Metanephros (tissue), 2 donors: Measurements from ENCODE around the gene GAGE12F. TPM values are rescaled to one million over a fixed set of nuclear protein-coding genes. Genes with fewer than 3 reads are reported as not detected.

Experiments
- small RNA-seq: library from RNA; depleted of rRNA; stranded (forward); fragments of <200 nt; gene quantifications from one replicate; pipeline ENCODE3, GENCODE V24; 2014; ENCODE audit warnings: low replicate concordance
- total RNA-seq: library from RNA; depleted of rRNA; stranded (reverse); fragments of >200 nt; gene quantifications from one replicate; pipeline ENCODE4 v1.2.3, GENCODE V29; 2014

The GAGE12F gene
- total RNA-seq, result not detected

GRCh38 chrX:49560542-49560941 lies at the start of gene GAGE12F:
GAGE12F (plus strand) TSS chrX:49560842; CDS start chrX:49561997, 1,155 bp downstream.

GRCh38 chrX:49531877-49532276 lies 28.8 kb upstream of the GAGE12F start, which contains the start of gene GAGE12C:
GAGE12C (plus strand) TSS chrX:49532177; CDS start chrX:49533332, 1,155 bp downstream.

GRCh38 chrX:49541433-49541832 lies 19.2 kb upstream of the GAGE12F start, which contains the start of gene GAGE12D:
GAGE12D (plus strand) TSS chrX:49541733; CDS start chrX:49542888, 1,155 bp downstream.

GRCh38 chrX:49550989-49551388 lies 9.7 kb upstream of the GAGE12F start, which contains the start of gene GAGE12E:
GAGE12E (plus strand) TSS chrX:49551289; CDS start chrX:49552444, 1,155 bp downstream.

GRCh38 chrX:49570100-49570499 lies 9.5 kb downstream of the GAGE12F start, which contains the start of gene GAGE12G:
GAGE12G (plus strand) TSS chrX:49570400; CDS start chrX:49571555, 1,155 bp downstream.

GRCh38 chrX:49579649-49580048 lies 19.0 kb downstream of the GAGE12F start, which contains the start of gene GAGE12H:
GAGE12H (plus strand) TSS chrX:49579949; CDS start chrX:49581104, 1,155 bp downstream.

GRCh38 chrX:49589196-49589595 lies 28.6 kb downstream of the GAGE12F start, which contains the start of gene GAGE2A:
GAGE2A (plus strand) TSS chrX:49589496; CDS start chrX:49590651, 1,155 bp downstream.

GRCh38 chrX:49598720-49599119 lies 38.1 kb downstream of the GAGE12F start, which contains the start of gene GAGE1:
GAGE1 (plus strand) TSS chrX:49599020; CDS start chrX:49600175, 1,155 bp downstream.

Small RNAs within 50 kb of the gene (small RNA-seq; reads per million reads assigned to genes)
- not detected for gene GAGE12B

Other genes starting within 250 kb of the GAGE12F start
- gene GAGE12J, start 238.8 kb upstream of the GAGE12F start, total RNA-seq, result not detected
- gene GAGE13, start 229.3 kb upstream of the GAGE12F start, total RNA-seq, result not detected
- gene GAGE12C, start 28.7 kb upstream of the GAGE12F start, total RNA-seq, result not detected
- not detected for gene GAGE12D, start 19.1 kb upstream of the GAGE12F start, total RNA-seq
- gene GAGE12E, start 9.6 kb upstream of the GAGE12F start, total RNA-seq, result not detected
- not detected for gene GAGE12G, start 9.6 kb downstream of the GAGE12F start, total RNA-seq
- not detected for gene GAGE12H, start 19.1 kb downstream of the GAGE12F start, total RNA-seq
- gene GAGE2A, start 28.7 kb downstream of the GAGE12F start, total RNA-seq, result not detected
- not detected for gene GAGE1, start 38.2 kb downstream of the GAGE12F start, total RNA-seq
- gene PAGE1, start 135.1 kb downstream of the GAGE12F start, total RNA-seq, result not detected